ENCODE results near the gene CALCOCO1. TPM values are rescaled to one million over a fixed set of nuclear protein-coding genes. Genes with fewer than 3 reads are reported as not detected.

The CALCOCO1 gene
- total and polyA plus RNA-seq, 2 of the 13 experiments (the other 11 are each of a cell fraction or from before 2014, with no cell fraction given), result 7.7 to 47.7 TPM

GRCh38 chr12:53740130-53740491, 12.9 kb upstream of the CALCOCO1 start:
- DNase-seq (ENCODE audit: low spot score), result no peak
- H3K27me3 ChIP-seq (ENCODE audit: control insufficient read depth in 1 of 2, insufficient read depth in 2 of 2, low read length in 2 of 2), result peaks cover 18 to 87% of the 10 kb centered on the region in 2 experiments; a peak in 4 of 5 replicates
- TF ChIP-seq TRIM22 (IDR thresholded peaks at IDR 0.05), result no peak
- peak; percentile 74; the same call in 1 of the 2 replicates for TF ChIP-seq ZNF768 (CRISPR knock-in tag; IDR thresholded peaks at IDR 0.05)
- H3K36me3 ChIP-seq (replicated peaks in 1 of 2; ENCODE audit: control insufficient read depth in 1 of 2, insufficient read depth in 2 of 2, low read length in 2 of 2), result no peaks in the 10 kb centered on the region
- no peaks in the 10 kb centered on the region for H4K20me1 ChIP-seq (ENCODE audit: insufficient read depth, low read length)
- 0 out of 2 replicates have a peak, but pooled peaks cover 6% of the 10 kb centered on the region for H3K4me1 ChIP-seq (ENCODE audit: insufficient read depth, low read length)
- POLR2A ChIA-PET, result interaction anchor here (1.2 kb wide), 1 partner anchor 299 kb away, joined by 3 read pairs; no protein-coding TSS in a partner anchor
- FAIRE-seq, result no peak
- no peak overlapping the region for H3K9ac ChIP-seq (ENCODE audit: insufficient read depth, low read depth, low read length)
- H3K4me2 ChIP-seq (ENCODE audit: low read depth, low read length), result no peak overlapping the region
- intact Hi-C loops (cut with micrococcal nuclease; ENCODE audit: unreplicated experiment) (no loop called here), in situ Hi-C loops (cut with HindIII; ENCODE audit: extremely low pct_ligation_motif_present, low pct_unique_long_range_greater_than_20kb) (loop anchor here (5.0 kb wide), 1 partner anchor 38 kb away; no protein-coding TSS in a partner anchor)
- ATAC-seq, result no peak
- WGBS (ENCODE audit: low lambda C conversion rate), result 39% methylated on average over 3 of the region's 3 CpGs
- BruUV-seq (replicated peaks), result no TSS peak
- H3K4me3 ChIP-seq (replicated peaks in 1 of 3; ENCODE audit: insufficient read depth in 1 of 3, low read depth in 2 of 3, low read length in 3 of 3), result no peak overlapping the region
- H3K9me3 ChIP-seq (ENCODE audit: low read length), result no peaks in the 10 kb centered on the region
- no peak overlapping the region for H2AFZ ChIP-seq (ENCODE audit: low read length)
- H3K79me2 ChIP-seq (ENCODE audit: insufficient read depth, low read length), result no peaks in the 10 kb centered on the region
- no peak overlapping the region for H3K27ac ChIP-seq (ENCODE audit: extremely low read length, insufficient read depth, low read length)
- CTCF ChIA-PET (ENCODE audit: low intra/inter-chr PET ratio, low total read pairs), result interaction anchor here (10.1 kb wide), 1 partner anchor 38 kb away, joined by 216 read pairs; no protein-coding TSS in a partner anchor

- DNase-seq (ENCODE audit: low spot score) (no peak), FAIRE-seq (no peak), ATAC-seq (no peak)
- intact Hi-C loops (cut with micrococcal nuclease; ENCODE audit: unreplicated experiment) (no loop called here), in situ Hi-C loops (cut with HindIII; ENCODE audit: extremely low pct_ligation_motif_present, low pct_unique_long_range_greater_than_20kb) (loop anchor here (5.0 kb wide), 1 partner anchor 37 kb away; no protein-coding TSS in a partner anchor)
- H3K9me3 ChIP-seq (ENCODE audit: low read length), result no peaks in the 10 kb centered on the region
- ChIA-PET CTCF (ENCODE audit: low intra/inter-chr PET ratio, low total read pairs) (interaction anchor here (10.1 kb wide), 1 partner anchor 38 kb away, joined by 216 read pairs; no protein-coding TSS in a partner anchor), POLR2A (no interaction called here)
- H3K9ac ChIP-seq (ENCODE audit: insufficient read depth, low read depth, low read length), result no peak overlapping the region
- 23% methylated on average over 41 of the region's 50 CpGs for WGBS (ENCODE audit: low lambda C conversion rate)
- H3K4me3 ChIP-seq (replicated peaks in 1 of 3; ENCODE audit: insufficient read depth in 1 of 3, low read depth in 2 of 3, low read length in 3 of 3), result no peak overlapping the region
- H3K79me2 ChIP-seq (ENCODE audit: insufficient read depth, low read length), result no peaks in the 10 kb centered on the region
- no peaks in the 10 kb centered on the region for H4K20me1 ChIP-seq (ENCODE audit: insufficient read depth, low read length)
- H2AFZ ChIP-seq (ENCODE audit: low read length), result no peak overlapping the region
- TF ChIP-seq KDM4B (CRISPR knock-in tag; IDR thresholded peaks at IDR 0.05) (no peak), TBX3 (IDR thresholded peaks at IDR 0.05; ENCODE audit: borderline replicate concordance) (no peak), ZBTB21 (CRISPR knock-in tag; IDR thresholded peaks at IDR 0.05) (no peak), KAT7 (CRISPR knock-in tag; IDR thresholded peaks at IDR 0.05; ENCODE audit: borderline replicate concordance) (no peak), NCOA1 (CRISPR knock-in tag; IDR thresholded peaks at IDR 0.05) (no peak)
- BruUV-seq (replicated peaks), result no TSS peak
- H3K4me1 ChIP-seq (ENCODE audit: insufficient read depth, low read length), result 0 out of 2 replicates have a peak, but pooled peaks cover 6% of the 10 kb centered on the region
- no peak overlapping the region for H3K27ac ChIP-seq (ENCODE audit: extremely low read length, insufficient read depth, low read length)
- peaks cover 18 to 84% of the 10 kb centered on the region in 2 experiments; a peak in 4 of 5 replicates for H3K27me3 ChIP-seq (ENCODE audit: control insufficient read depth in 1 of 2, insufficient read depth in 2 of 2, low read length in 2 of 2)
- H3K4me2 ChIP-seq (ENCODE audit: low read depth, low read length), result no peak overlapping the region
- no peaks in the 10 kb centered on the region for H3K36me3 ChIP-seq (replicated peaks in 1 of 2; ENCODE audit: control insufficient read depth in 1 of 2, insufficient read depth in 2 of 2, low read length in 2 of 2)
These were observed 12.2 kb upstream of the CALCOCO1 start for GRCh38 chr12:53739214-53740129.

Measured in HepG2 (cell line).